HepG2 (cell line): ENCODE data around the gene RBM47. TPM values are rescaled to one million over a fixed set of nuclear protein-coding genes. Genes with fewer than 3 reads are reported as not detected.
A peak's percentile ranks its signal among the peaks of the same experiment; 100 is the strongest.

Source experiments
- ATAD3A ChIP-seq: sonication (generic); formaldehyde crosslinking; IDR thresholded peaks from 2 replicates; pipeline ENCODE4 v1.4.0; 2020; ENCODE audit warnings: missing genetic modification reagents
- CENPX ChIP-seq: sonication (generic); formaldehyde crosslinking; IDR thresholded peaks from 2 replicates; pipeline ENCODE4 v1.9.0; 2021; ENCODE audit warnings: mild to moderate bottlenecking, missing genetic modification reagents, moderate library complexity
- CSRNP2 ChIP-seq: sonication (generic); formaldehyde crosslinking; conservative IDR thresholded peaks from 2 replicates; pipeline ENCODE4 v1.8.0; 2022; ENCODE audit warnings: low read depth, missing genetic modification reagents
- ELF4 ChIP-seq: sonication (generic); formaldehyde crosslinking; IDR thresholded peaks from 2 replicates; pipeline ENCODE4 v1.5.0; 2020; ENCODE audit warnings: missing genetic modification reagents, mild to moderate bottlenecking, moderate library complexity, borderline replicate concordance
- ESRRA ChIP-seq: sonication (generic); formaldehyde crosslinking; IDR thresholded peaks from 2 replicates; pipeline ENCODE4 v1.5.1; 2020; ENCODE audit warnings: mild to moderate bottlenecking, low read depth, missing genetic modification reagents
- GATAD1 ChIP-seq: IDR thresholded peaks from 2 replicates; pipeline ENCODE4 v1.6.1; 2016; ENCODE audit warnings: missing genetic modification reagents, missing compliant biosample characterization
- HDAC6 ChIP-seq: fragments of 200-600 bp; sonication (generic); IDR thresholded peaks from 2 replicates; pipeline ENCODE4 v1.7.0; 2017; ENCODE audit warnings: mild to moderate bottlenecking, antibody characterized with exemption, low read length, low read depth
- HOXA7 ChIP-seq: sonication (generic); formaldehyde crosslinking; IDR thresholded peaks from 2 replicates; pipeline ENCODE4 v1.8.1; 2022; ENCODE audit warnings: mild to moderate bottlenecking, missing genetic modification reagents, moderate library complexity
- MAFG ChIP-seq: sonication (generic); formaldehyde crosslinking; IDR thresholded peaks from 2 replicates; pipeline ENCODE4 v1.5.1; 2020; ENCODE audit warnings: mild to moderate bottlenecking, missing genetic modification reagents
- MED8 ChIP-seq: sonication (generic); formaldehyde crosslinking; IDR thresholded peaks from 2 replicates; pipeline ENCODE4 v1.8.1; 2023; ENCODE audit warnings: mild to moderate bottlenecking, missing genetic modification reagents; ENCODE audit not compliant: insufficient replicate concordance
- MYC ChIP-seq: sonication (generic); formaldehyde crosslinking; IDR thresholded peaks from 2 replicates; pipeline ENCODE4 v1.9.0; 2021; ENCODE audit warnings: missing genetic modification reagents, borderline replicate concordance
- NCOA1 ChIP-seq: sonication (generic); formaldehyde crosslinking; IDR thresholded peaks from 2 replicates; pipeline ENCODE4 v1.9.0; 2021; ENCODE audit warnings: missing genetic modification reagents
- NCOA5 ChIP-seq: sonication (generic); formaldehyde crosslinking; IDR thresholded peaks from 2 replicates; pipeline ENCODE4 v1.4.0; 2020; ENCODE audit warnings: missing genetic modification reagents
- NFKBIZ ChIP-seq: IDR thresholded peaks from 2 replicates; pipeline ENCODE4 v1.6.1; 2018; ENCODE audit warnings: missing genetic modification reagents, missing compliant biosample characterization
- RELA ChIP-seq: sonication (generic); formaldehyde crosslinking; IDR thresholded peaks from 2 replicates; pipeline ENCODE4 v1.4.0; 2020; ENCODE audit warnings: missing genetic modification reagents
- REXO4 ChIP-seq: sonication (generic); formaldehyde crosslinking; IDR thresholded peaks from 2 replicates; pipeline ENCODE4 v1.8.0; 2022; ENCODE audit warnings: missing genetic modification reagents, mild to moderate bottlenecking, borderline replicate concordance
- SNAPC5 ChIP-seq: sonication (generic); formaldehyde crosslinking; IDR thresholded peaks from 2 replicates; pipeline ENCODE4 v1.8.1; 2023; ENCODE audit warnings: mild to moderate bottlenecking, missing genetic modification reagents, borderline replicate concordance
- SP5 ChIP-seq: IDR thresholded peaks from 2 replicates; pipeline ENCODE4 v1.6.1; 2016; ENCODE audit warnings: low read depth, borderline replicate concordance
- TP53 ChIP-seq: sonication (generic); formaldehyde crosslinking; conservative IDR thresholded peaks from 2 replicates; pipeline ENCODE4 v1.4.0; 2020; ENCODE audit warnings: missing genetic modification reagents
- ZBTB2 ChIP-seq: sonication (generic); formaldehyde crosslinking; IDR thresholded peaks from 2 replicates; pipeline ENCODE4 v1.8.0; 2022; ENCODE audit warnings: low read depth, missing genetic modification reagents
- ZMYM4 ChIP-seq: sonication (generic); formaldehyde crosslinking; IDR thresholded peaks from 2 replicates; pipeline ENCODE4 v1.8.1; 2023; ENCODE audit warnings: mild to moderate bottlenecking, missing genetic modification reagents
- ZNF12 ChIP-seq: sonication (generic); formaldehyde crosslinking; IDR thresholded peaks from 2 replicates; pipeline ENCODE4 v1.5.0; 2020; ENCODE audit warnings: missing genetic modification reagents
- ZNF180 ChIP-seq: sonication (generic); formaldehyde crosslinking; IDR thresholded peaks from 2 replicates; pipeline ENCODE4 v1.4.0; 2020; ENCODE audit warnings: low read depth, missing genetic modification reagents, borderline replicate concordance
- ZNF30 ChIP-seq: sonication (generic); formaldehyde crosslinking; IDR thresholded peaks from 2 replicates; pipeline ENCODE4 v1.5.0; 2020; ENCODE audit warnings: mild to moderate bottlenecking, missing genetic modification reagents
- ZNF354B ChIP-seq: sonication (generic); formaldehyde crosslinking; IDR thresholded peaks from 2 replicates; pipeline ENCODE4 v1.8.0; 2022; ENCODE audit warnings: mild to moderate bottlenecking, missing genetic modification reagents
- ZNF383 ChIP-seq: sonication (generic); formaldehyde crosslinking; IDR thresholded peaks from 2 replicates; pipeline ENCODE4 v1.4.0; 2020; ENCODE audit warnings: missing genetic modification reagents, mild to moderate bottlenecking, borderline replicate concordance
- ZNF570 ChIP-seq: sonication (generic); formaldehyde crosslinking; IDR thresholded peaks from 2 replicates; pipeline ENCODE4 v1.4.0; 2020; ENCODE audit warnings: mild to moderate bottlenecking, missing genetic modification reagents, borderline replicate concordance
- ZNF670 ChIP-seq: sonication (generic); formaldehyde crosslinking; IDR thresholded peaks from 2 replicates; pipeline ENCODE4 v1.8.0; 2022; ENCODE audit warnings: mild to moderate bottlenecking, missing genetic modification reagents, borderline replicate concordance
- ZNF746 ChIP-seq: sonication (generic); formaldehyde crosslinking; IDR thresholded peaks from 2 replicates; pipeline ENCODE4 v1.8.0; 2022; ENCODE audit warnings: mild to moderate bottlenecking, missing genetic modification reagents
- ZNF790 ChIP-seq: sonication (generic); formaldehyde crosslinking; IDR thresholded peaks from 2 replicates; pipeline ENCODE4 v1.8.0; 2022; ENCODE audit warnings: missing genetic modification reagents, mild to moderate bottlenecking, borderline replicate concordance
- polyA plus RNA-seq, 8 experiments: library from polyadenylated mRNA; depleted of rRNA in 3 of 8; stranded (reverse) in 7 of 8; unstranded in 1 of 8; fragments of >200 nt; fragmentation: Illumina TruSeq in 4 of 8; extraction: Trizol in 4 of 8; gene quantifications; 2 replicates each; pipeline versions ENCODE4 v1.2.1 to v1.2.3, GENCODE V29; 2011 to 2016; ENCODE audit warnings: low read depth in 4 of 8, missing spikeins in 1 of 8, mixed read lengths in 1 of 8; ENCODE audit not compliant: insufficient read depth in 1 of 8
- total RNA-seq, 5 experiments: library from RNA; depleted of rRNA; stranded (reverse); fragments of >200 nt; fragmentation: Illumina TruSeq; extraction: Trizol; gene quantifications; 2 replicates each; pipeline ENCODE4 v1.2.3, GENCODE V29; 2016; ENCODE audit warnings: low read depth in 1 of 5

RBM47 gene
- total and polyA plus RNA-seq, 2 of the 13 experiments (the other 11 are each of a cell fraction or from before 2014, with no cell fraction given) = 1.2 to 2.5 TPM

- TF ChIP-seq SNAPC5 (no peak), TP53 (CRISPR knock-in tag) (no peak), CSRNP2 (CRISPR knock-in tag) (no peak), MAFG (CRISPR knock-in tag) (no peak), SP5 (CRISPR knock-in tag) (peak; percentile 52; the same call in 1 of the 2 replicates), ESRRA (CRISPR knock-in tag) (peak; percentile 63; the same call in 1 of the 2 replicates), NCOA5 (CRISPR knock-in tag) (no peak), RELA (CRISPR knock-in tag) (no peak), ELF4 (CRISPR knock-in tag) (no peak), ZNF180 (no peak), ZMYM4 (CRISPR knock-in tag) (peak; percentile 73), ZNF354B (CRISPR knock-in tag) (no peak), ZNF570 (CRISPR knock-in tag) (no peak), HDAC6 (no peak), CENPX (no peak), REXO4 (CRISPR knock-in tag) (no peak), NFKBIZ (CRISPR knock-in tag) (0 out of 2 replicates have a peak, but pooled peaks have one; percentile 34), HOXA7 (no peak), ZNF746 (CRISPR knock-in tag) (no peak), ZNF12 (CRISPR knock-in tag) (no peak; the same call in 1 of the 2 replicates), NCOA1 (CRISPR knock-in tag) (no peak), GATAD1 (CRISPR knock-in tag) (peak; percentile 13; the same call in 1 of the 2 replicates), ZNF670 (CRISPR knock-in tag) (no peak), MED8 (CRISPR knock-in tag) (no peak), ZNF30 (no peak), ZNF383 (CRISPR knock-in tag) (no peak), ZBTB2 (CRISPR knock-in tag) (no peak), MYC (no peak), ATAD3A (CRISPR knock-in tag) (no peak), ZNF790 (CRISPR knock-in tag) (no peak)
Observed at GRCh38 chr4:40473578-40474388, 155.9 kb downstream of the RBM47 start (continued).
